PC-9 (cell line): ENCODE measurements around the gene MDH1.

Experiments
- EZH2 ChIP-seq: fragments of 200-600 bp; sonication (generic); IDR thresholded peaks from 2 replicates; pipeline ENCODE4 v1.8.0; 2017; ENCODE audit warnings: antibody characterized with exemption, low read depth
- TF ChIP-seq, protein P1 (sequence below): fragments of 200-600 bp; sonication (generic); conservative IDR thresholded peaks from 2 replicates; pipeline ENCODE4 v1.6.1; 2017; ENCODE audit warnings: mixed run types, antibody characterized with exemption, mild to moderate bottlenecking, moderate library complexity

DNA sequence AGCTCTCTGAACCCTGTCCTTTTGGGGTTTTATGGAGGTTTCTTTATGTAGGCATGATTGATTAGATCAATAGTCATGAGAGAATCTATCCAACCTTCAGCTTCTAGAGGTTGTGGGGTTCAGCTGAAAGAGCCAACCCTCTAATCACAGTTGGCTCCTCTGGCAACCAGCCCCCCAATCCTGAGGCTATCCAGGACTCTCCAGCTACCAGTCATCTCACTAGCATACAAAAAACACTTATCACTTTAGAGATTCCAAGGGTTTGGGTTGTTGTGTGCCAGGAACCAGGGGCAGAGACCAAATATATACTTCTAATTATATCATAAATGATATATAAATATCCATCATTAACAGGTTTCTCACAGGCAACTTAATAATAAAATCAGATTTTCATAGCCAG, 12.2 kb upstream of the MDH1 start:
- no peak for TF ChIP-seq EZH2
- TF ChIP-seq, protein P1, sequence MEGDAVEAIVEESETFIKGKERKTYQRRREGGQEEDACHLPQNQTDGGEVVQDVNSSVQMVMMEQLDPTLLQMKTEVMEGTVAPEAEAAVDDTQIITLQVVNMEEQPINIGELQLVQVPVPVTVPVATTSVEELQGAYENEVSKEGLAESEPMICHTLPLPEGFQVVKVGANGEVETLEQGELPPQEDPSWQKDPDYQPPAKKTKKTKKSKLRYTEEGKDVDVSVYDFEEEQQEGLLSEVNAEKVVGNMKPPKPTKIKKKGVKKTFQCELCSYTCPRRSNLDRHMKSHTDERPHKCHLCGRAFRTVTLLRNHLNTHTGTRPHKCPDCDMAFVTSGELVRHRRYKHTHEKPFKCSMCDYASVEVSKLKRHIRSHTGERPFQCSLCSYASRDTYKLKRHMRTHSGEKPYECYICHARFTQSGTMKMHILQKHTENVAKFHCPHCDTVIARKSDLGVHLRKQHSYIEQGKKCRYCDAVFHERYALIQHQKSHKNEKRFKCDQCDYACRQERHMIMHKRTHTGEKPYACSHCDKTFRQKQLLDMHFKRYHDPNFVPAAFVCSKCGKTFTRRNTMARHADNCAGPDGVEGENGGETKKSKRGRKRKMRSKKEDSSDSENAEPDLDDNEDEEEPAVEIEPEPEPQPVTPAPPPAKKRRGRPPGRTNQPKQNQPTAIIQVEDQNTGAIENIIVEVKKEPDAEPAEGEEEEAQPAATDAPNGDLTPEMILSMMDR: no peak
